ENCODE data around the gene ARFGAP2.

Gene ARFGAP2

GRCh38 chr11:47136327-47136726, 40.4 kb downstream of the ARFGAP2 start:
- no peaks in the 10 kb centered on the region for H3K27me3 ChIP-seq (ENCODE audit: insufficient read depth, low read depth)

GRCh38 chr11:47132981-47133380, 43.7 kb downstream of the ARFGAP2 start:
- Histone ChIP-seq H3K4me2 (no peak overlapping the region), H3K4me3 (IDR thresholded peaks at IDR 0.05; ENCODE audit: insufficient read depth, low read depth, low read length) (no peak overlapping the region), H3K27ac (no peak overlapping the region), H4K20me1 (ENCODE audit: insufficient read depth) (no peaks in the 10 kb centered on the region), H3K36me3 (ENCODE audit: insufficient read depth) (no peaks in the 10 kb centered on the region), H3K4me1 (ENCODE audit: low read depth, poor library complexity, severe bottlenecking) (no peaks in the 10 kb centered on the region), H3K79me2 (ENCODE audit: insufficient read depth, low read depth) (no peaks in the 10 kb centered on the region), H3K9ac (no peak overlapping the region), H2AFZ (ENCODE audit: low read depth) (no peak overlapping the region), H3K27me3 (ENCODE audit: insufficient read depth, low read depth) (no peaks in the 10 kb centered on the region)
- no peak for TF ChIP-seq CTCF (conservative IDR thresholded peaks at IDR 0.05; ENCODE audit: low read depth, low read length)

More at GRCh38 chr11:47136327-47136726, 40.4 kb downstream of the ARFGAP2 start:
- no peaks in the 10 kb centered on the region for H3K79me2 ChIP-seq (ENCODE audit: insufficient read depth, low read depth)
- H3K4me2 ChIP-seq: no peak overlapping the region
- no peak for TF ChIP-seq CTCF (conservative IDR thresholded peaks at IDR 0.05; ENCODE audit: low read depth, low read length)
- H3K36me3 ChIP-seq (ENCODE audit: insufficient read depth): no peaks in the 10 kb centered on the region
- H3K27ac ChIP-seq: no peak overlapping the region
- no peak overlapping the region for H2AFZ ChIP-seq (ENCODE audit: low read depth)
- H3K4me3 ChIP-seq (IDR thresholded peaks at IDR 0.05; ENCODE audit: insufficient read depth, low read depth, low read length): no peak overlapping the region
- no peaks in the 10 kb centered on the region for H3K4me1 ChIP-seq (ENCODE audit: low read depth, poor library complexity, severe bottlenecking)
- no peak overlapping the region for H3K9ac ChIP-seq
- no peaks in the 10 kb centered on the region for H4K20me1 ChIP-seq (ENCODE audit: insufficient read depth)

GRCh38 chr11:47132490-47132889, 44.2 kb downstream of the ARFGAP2 start:
- H3K4me3 ChIP-seq (IDR thresholded peaks at IDR 0.05; ENCODE audit: insufficient read depth, low read depth, low read length): no peak overlapping the region
- no peak for TF ChIP-seq CTCF (conservative IDR thresholded peaks at IDR 0.05; ENCODE audit: low read depth, low read length)
- no peaks in the 10 kb centered on the region for H3K79me2 ChIP-seq (ENCODE audit: insufficient read depth, low read depth)
- H3K9ac ChIP-seq: no peak overlapping the region
- H4K20me1 ChIP-seq (ENCODE audit: insufficient read depth): no peaks in the 10 kb centered on the region
- no peak overlapping the region for H2AFZ ChIP-seq (ENCODE audit: low read depth)
- H3K27ac ChIP-seq: no peak overlapping the region
- H3K4me1 ChIP-seq (ENCODE audit: low read depth, poor library complexity, severe bottlenecking): no peaks in the 10 kb centered on the region
- H3K4me2 ChIP-seq: no peak overlapping the region
- no peaks in the 10 kb centered on the region for H3K36me3 ChIP-seq (ENCODE audit: insufficient read depth)
- no peaks in the 10 kb centered on the region for H3K27me3 ChIP-seq (ENCODE audit: insufficient read depth, low read depth)

- Histone ChIP-seq H3K36me3 (ENCODE audit: insufficient read depth) (no peaks in the 10 kb centered on the region), H4K20me1 (ENCODE audit: insufficient read depth) (no peaks in the 10 kb centered on the region), H3K4me3 (IDR thresholded peaks at IDR 0.05; ENCODE audit: insufficient read depth, low read depth, low read length) (no peak overlapping the region), H3K79me2 (ENCODE audit: insufficient read depth, low read depth) (no peaks in the 10 kb centered on the region), H3K27me3 (ENCODE audit: insufficient read depth, low read depth) (no peaks in the 10 kb centered on the region), H3K4me1 (ENCODE audit: low read depth, poor library complexity, severe bottlenecking) (no peaks in the 10 kb centered on the region), H2AFZ (ENCODE audit: low read depth) (no peak overlapping the region), H3K9ac (no peak overlapping the region), H3K27ac (no peak overlapping the region), H3K4me2 (no peak overlapping the region)
- TF ChIP-seq CTCF (conservative IDR thresholded peaks at IDR 0.05; ENCODE audit: low read depth, low read length): no peak
Measured at GRCh38 chr11:47131136-47131535, 45.5 kb downstream of the ARFGAP2 start.

All from KMS-11 (cell line).